HG03064 (cell line): ENCODE measurements around the gene LMF1.
"Not testable (repeated sequence)": the region's sequence is repeated elsewhere in the genome, so short reads cannot be mapped to it uniquely, and the experiment has no call there.

Experiments
- ATAC-seq: cut with Tn5 transposase; IDR thresholded peaks from one replicate; pipeline ENCODE4 v1.9.1; 2021; ENCODE audit warnings: low read depth; ENCODE audit not compliant: unreplicated experiment

The LMF1 gene

DNA sequence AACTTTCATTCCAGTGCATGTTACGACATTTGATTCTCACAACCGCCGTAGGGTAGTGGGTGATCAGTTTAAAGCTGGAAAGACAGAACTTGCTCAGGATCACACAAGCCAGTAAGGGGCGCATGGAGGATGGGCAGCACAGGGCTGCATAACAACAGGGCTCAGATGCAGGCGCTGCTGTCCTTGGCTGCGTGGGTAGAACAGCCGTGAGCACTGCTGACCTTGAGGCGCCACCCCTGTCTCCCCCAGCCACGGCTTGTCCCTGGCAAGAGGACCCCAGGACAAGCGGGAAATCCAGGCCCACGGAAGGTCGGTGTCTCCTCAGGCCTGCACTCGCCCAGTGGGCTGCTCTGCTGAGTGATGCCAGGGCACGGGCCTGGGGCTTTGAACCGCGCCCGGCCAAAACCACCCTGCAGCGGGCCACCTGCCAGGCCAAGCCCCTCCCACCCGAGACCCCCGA, 84.7 kb downstream of the LMF1 start:
- no peak for ATAC-seq

DNA sequence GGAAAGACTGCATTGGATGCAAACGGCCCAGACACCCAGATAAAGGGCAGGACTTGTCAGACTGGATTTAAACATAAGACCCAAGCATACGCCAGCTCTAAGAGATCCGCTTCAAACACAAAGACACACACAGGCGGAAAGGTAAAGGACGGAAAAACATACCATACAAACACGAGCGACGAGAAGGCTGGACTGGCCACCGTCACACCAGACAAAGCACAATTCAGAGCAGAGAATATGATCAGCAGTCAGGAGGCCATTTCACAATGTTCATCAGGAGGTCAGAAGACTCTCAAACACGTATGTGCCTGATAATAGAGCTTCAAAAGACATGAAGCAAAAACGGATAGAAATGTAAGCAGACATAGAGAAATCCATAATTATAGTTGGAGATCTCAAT, 85.4 kb downstream of the LMF1 start:
- no peak for ATAC-seq

DNA sequence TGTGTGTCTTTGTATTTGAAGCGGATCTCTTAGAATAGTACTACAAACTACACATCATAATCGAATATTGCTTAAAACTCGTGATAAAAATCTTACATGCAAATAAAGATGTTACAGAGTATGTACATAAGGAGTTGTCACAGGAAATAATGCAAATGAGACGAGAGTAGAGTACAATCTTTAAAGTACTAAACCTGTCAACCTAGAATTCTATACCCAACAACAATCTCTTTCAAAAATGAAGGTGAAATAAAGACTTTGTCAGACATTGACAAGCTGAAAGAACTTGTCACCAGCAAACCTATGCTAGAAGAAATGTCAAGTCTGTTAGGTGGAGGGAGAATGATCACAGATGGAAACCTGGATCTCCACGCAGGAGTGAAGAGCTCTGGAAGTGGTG, 86.6 kb downstream of the LMF1 start:
- no peak for ATAC-seq

DNA sequence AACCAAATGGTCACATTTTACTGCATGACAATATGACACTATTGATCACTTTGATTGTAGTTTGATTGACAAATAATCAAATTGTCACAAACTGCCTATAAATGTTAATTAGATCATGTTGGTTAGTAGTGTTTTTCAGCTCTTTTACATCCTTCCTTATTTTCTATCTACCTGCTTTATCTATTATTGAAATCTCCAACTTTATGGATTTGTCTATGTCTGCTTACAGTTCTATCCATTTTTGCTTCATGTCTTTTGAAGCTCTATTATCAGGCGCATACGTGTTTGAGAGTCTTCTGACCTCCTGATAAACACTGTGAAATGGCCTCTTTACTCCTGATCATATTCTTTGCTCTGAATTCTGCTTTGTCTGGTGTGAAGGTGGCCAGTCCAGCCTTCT, 87.0 kb downstream of the LMF1 start:
- ATAC-seq = no peak

DNA sequence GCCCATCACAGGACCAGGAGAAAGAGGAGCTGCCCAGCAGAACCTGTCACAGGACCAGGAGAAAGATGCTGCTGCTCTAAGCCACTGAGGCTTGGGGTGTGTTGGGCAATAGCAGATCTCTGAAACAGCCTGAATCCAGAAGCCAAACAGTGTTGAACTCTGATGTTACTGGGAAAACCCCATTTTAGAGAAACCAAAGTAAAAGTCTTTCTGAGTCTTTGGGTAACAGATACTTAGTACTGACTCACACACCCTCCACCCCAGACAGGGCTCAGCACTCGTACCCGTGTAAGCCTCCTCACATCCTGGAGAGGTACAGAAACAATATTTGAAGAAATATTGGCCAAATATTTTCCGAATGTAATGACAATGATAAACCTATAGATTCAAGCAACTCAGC, 87.4 kb downstream of the LMF1 start:
- ATAC-seq = no peak

DNA sequence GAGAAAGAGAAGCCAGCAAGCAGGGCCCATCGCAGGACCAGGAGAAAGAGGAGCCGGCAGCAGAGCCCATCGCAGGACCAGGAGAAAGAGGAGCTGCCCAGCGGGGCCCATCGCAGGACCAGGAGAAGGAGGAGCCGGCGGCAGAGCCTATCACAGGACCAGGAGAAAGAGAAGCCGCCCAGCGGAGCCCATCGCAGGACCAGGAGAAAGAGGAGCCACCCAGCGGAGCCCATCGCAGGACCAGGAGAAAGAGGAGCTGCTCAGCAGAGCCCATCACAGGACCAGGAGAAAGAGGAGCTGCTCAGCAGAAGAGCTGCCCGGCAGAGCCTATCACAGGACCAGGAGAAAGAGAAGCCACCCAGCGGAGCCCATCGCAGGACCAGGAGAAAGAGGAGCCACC, 88.1 kb downstream of the LMF1 start:
- ATAC-seq = not testable (repeated sequence)

DNA sequence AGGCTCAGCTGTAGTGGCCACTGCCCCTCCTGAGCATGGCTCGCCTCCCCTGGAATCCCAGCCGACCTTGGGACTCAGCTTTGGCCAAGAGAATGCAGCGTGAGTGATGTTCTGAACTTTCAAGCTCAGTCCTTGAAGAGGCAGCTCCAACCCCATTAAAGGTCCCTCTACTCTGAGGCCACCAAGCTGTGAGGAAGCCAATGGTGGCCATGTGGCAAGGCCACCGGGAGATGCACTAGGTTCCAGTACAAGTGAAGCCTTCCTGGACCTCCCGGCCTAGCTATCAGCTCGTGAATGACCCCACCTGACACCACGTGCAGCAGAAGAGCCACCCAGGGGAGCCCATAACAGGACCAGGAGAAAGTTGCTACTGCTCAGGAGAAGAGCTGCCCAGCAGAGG, 88.5 kb downstream of the LMF1 start:
- no peak for ATAC-seq

DNA sequence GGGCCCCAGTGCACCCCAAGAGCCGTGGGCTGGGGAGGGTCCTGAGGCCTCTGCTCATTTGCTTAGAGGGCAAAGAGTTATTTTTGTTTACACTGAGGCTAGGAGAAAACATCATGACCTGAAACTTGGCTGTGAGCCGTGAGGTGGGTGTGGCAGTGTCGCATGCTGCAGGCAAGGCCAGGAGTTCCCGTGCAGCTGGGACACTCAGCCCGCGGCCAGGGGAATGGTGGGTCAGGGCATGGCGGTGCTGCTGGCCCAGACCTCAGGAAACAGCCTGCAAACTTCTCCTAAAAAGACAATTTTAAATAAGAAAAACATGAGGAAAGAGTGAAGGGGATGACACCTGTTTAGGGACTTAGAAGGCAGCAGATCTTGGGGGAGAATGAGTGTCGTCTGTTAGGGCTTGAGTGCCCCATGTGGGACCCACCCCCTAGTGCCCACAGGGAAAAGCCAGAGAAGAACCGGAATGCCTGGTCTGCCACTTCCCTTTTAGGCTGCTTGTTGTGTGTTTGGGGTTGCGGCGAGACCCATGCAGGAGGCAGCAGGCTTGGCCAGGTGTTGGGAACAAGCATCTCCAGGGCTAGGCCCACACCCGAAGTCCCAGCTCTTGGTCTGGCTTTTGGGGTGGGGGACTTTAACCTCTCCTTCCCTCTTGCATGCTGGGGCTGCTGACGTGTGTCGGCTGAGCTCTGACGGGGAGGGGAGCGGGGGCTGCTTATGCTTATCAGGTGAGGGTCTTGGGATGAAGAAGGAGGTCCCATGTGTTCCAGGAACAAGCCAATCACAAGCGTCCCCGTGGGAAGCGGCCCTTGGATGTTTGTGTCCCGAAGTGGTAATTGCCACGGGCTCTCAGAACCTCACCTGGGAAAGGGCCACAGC, 89.3 kb downstream of the LMF1 start:
- ATAC-seq = no peak

DNA sequence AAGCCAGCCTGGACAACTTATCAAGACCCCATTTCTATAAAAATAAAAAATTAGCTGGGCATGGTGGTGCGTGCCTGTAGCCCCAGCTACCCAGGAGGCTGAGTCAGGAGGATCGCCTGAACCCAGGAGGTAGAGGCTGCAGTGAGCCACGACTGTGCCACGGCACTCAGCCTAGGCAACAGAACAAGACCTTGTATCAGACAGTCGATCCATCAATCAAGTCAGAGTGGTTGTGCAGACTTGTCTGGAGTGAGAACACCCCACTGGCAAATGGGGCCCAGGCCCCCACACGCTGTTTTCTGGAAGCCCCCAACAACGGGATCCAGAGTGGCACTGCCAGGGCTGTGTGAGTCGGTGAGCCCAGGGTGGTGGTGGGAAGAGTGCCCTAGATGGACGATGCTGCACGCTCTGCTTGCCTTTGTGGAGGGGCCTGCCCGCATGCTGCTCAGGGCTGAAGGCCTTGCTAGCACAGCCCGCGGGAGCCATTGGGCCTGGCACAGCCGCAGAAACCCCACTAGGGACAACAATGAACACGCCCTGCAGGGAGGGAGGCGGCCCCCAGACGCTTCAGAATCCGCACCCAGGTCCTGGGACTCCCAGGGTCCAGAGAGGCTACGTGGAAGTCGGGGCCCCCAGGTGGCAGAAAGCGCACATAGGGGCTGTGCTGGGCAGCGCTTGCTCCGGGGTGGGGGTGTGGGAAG, 90.2 kb downstream of the LMF1 start:
- no peak for ATAC-seq

DNA sequence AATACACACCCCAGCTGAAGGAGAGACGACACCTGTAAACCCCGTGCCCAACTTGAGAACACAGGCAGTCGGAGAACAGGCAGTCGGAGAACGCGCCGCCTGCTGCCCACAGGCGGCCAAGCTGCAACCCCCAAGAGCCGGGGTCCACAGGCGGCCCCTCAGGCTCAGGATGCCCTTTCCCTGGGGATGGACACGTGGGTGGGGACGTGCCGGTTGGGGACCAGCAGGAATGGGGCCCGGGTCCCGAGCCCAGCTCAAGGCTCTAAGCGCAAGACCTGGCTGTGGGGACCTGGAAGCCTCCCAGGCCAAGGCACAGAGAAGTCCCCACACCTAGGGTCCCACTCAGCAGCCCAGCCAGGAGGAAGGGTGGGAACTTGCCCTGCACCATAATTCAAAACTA, 90.8 kb downstream of the LMF1 start:
- ATAC-seq = no peak

DNA sequence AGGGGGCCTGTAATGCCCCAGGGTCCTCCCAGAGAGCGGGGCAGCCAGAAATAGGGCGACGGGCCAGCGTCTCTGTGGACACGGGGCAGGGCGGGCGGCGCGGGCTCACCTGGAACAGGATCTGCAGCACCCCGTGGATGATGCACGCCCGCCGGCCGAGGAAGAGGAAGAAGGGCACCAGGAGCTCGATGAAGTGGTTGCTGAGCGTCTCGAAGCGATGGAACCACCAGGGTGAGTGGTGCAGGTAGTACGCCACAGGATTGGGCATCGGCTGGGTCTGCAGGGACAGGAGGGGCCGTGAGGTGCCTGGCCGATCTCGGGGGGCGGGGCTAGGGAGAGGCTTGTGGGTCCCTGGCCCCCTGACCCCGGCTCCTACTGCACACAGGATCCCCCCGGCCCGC, 91.3 kb downstream of the LMF1 start:
- ATAC-seq = no peak

DNA sequence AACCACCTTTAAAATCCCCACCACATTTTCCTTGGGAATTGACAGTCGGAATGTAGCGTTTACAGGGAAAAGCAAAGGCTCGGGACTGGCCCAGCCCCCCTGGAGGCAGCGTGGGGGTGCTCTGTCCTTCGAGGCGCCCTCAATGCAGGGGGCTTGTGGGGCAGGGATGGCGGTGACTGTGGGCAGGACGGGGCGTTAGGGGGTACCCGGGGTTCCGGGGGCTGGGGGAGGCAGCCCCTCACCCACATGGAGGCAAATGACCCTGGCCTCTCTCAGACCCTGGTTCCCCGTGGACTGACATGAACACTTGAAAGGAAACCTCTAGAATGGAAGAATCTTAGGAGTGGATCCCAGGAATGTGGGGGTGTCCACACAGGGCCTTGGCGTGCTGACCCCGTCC, 91.9 kb downstream of the LMF1 start:
- ATAC-seq = no peak

DNA sequence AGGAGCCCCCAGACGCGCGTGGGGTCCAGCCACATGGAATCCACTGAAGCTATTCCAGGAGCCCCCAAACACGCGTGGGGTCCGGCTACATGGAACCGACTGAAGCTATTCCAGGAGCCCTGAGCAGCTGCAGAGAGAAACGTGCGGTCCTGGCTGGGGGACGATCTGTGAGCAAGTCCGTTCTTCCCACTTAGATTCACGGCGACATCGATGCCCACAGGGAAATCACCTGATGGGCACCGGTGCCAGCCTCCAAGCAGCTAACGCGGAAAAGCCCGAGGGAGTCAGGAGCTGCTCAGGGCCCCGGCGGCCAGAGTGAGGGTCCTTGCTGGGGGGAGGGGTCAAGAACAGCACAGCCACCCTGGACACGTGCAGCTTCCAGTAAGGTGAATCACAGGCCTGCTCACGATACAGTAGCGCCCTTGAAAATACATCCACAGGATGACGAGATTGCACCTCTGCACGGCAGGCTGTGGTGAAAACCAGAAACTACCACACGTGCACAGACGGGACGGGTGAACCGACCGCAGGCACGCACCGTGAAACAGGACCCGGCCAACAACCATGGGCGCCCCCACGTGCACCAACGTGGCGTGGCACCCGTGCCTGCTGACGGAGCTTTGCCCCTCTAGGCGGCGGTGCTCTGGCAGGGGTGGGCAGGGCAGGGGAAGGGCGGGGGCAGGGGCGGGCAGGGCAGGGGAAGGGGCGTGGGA, 92.6 kb downstream of the LMF1 start:
- ATAC-seq = no peak

DNA sequence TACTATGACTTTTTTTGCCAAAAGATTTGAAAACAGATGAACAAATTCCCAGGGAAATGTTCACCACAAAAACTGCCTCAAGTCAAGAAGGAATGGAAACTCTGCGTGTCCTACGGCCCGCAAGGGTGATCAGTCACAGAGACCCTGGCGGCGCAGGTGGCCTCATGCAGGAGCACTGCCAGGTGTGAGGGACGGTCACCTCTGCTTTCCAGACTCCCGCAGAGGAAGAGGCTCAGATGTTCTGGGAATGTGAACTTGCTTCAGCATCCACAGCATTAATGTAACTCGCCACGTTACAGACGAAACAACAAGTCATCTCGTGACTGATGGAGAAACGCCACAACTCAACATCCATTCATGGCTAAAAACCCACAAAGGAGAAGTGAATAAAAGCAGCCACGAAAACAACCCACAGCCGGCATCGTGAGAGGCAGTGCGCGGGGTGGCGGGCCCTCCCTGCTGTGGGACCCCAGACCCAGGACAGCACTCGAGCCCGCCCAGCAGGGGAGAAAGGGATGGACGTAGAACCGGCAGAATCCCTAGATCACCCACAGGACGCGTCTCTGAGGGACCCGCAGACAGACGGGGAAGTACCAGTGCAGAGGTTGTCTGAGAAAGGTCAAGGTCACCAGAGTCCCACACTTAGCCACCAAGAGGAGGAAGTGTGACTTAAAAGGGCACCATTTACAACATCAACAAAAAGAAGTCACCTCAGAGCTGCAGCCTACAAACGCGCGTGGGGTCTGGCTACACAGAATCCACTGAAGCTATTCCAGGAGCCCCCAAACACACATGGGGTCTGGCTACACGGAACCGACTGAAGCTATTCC, 93.3 kb downstream of the LMF1 start:
- ATAC-seq = no peak

DNA sequence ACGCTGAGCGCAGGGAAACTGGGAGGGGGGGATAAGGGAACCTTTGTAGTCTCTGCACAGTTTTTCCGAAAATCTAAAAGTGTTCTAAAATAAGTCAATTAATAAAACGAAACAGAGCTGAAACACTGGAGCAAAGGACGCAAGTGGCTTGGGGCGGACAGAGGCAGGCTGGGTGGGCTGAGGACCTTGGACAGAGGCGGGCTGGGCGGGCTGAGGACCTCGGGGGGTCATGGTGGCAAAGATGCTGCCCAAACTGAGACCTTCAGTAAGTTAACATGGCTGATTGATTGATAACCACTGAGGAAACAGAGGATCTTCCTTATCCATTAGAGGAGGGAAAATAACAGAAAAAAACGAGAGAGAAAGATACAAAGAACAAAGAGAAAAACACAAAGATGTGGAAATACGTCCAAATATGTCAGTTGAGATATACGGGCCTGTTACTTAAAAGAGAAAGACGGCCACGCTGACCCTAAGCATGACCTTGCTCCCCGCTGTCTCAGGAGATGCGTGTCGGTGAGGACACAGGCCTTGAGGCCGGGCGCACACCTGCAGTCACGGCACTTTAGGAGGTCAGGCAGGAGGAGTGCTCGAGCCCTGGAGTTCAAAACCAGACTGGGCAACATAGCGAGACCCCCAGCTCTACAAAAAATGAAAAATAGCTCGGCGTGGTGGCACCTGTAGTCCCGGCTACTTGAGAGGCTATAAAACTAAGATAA, 94.1 kb downstream of the LMF1 start:
- ATAC-seq = no peak

DNA sequence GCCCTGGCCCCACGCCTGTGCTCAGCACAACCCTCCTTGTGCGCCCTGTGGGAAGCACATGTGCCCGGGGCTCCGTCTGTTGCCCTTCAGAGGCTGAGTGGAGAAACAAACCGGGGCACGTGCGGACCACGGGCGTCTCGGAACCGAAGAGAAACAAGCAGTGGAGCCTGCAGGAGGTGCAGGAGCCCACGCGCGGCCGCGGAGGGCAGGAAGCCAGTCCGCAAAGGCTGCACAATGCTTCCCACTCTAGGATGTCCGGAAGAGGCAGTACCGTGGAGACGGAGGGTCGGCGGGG, 94.8 kb downstream of the LMF1 start:
- no peak for ATAC-seq

DNA sequence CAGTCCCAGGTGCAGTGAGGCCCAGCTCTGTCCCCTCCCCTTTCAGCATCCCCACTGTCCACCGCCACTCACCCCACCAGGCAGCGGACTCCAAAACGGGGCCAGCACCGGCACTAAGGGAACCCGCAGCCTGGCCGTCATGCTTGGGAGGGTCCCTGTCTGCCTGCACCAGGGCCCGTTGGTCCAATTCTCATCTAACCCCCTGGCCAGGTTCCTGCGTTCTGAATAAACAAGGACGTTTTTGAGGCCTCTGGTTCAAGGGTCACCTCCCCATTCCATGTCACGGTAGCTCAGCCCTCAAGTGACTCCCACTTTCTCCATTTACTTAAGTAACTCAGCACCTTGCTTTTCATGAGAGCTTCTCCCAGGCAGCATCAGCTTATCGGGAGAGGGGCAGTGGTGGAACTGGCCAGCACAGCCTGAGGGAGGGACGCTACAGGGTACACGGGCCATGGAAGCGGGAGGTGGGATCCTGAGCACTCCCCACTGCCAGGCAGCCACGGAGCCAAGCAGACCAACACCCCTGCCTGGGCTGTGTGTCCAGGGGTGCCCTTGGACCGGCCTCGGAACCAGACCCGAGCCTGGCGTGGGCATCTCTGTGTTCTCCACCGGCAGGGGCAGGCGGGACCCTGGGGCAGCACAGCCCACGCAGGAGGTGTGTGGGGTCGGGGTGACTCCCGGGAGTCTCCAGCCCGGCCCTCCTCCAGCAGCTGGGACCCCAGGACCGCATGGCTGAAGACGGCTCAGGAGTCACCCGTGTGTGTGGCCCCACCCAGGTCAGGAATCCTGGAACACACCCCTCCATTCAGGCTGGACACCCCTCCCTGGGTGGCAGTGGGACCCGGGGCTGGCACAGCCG, 95.4 kb downstream of the LMF1 start:
- ATAC-seq = no peak

DNA sequence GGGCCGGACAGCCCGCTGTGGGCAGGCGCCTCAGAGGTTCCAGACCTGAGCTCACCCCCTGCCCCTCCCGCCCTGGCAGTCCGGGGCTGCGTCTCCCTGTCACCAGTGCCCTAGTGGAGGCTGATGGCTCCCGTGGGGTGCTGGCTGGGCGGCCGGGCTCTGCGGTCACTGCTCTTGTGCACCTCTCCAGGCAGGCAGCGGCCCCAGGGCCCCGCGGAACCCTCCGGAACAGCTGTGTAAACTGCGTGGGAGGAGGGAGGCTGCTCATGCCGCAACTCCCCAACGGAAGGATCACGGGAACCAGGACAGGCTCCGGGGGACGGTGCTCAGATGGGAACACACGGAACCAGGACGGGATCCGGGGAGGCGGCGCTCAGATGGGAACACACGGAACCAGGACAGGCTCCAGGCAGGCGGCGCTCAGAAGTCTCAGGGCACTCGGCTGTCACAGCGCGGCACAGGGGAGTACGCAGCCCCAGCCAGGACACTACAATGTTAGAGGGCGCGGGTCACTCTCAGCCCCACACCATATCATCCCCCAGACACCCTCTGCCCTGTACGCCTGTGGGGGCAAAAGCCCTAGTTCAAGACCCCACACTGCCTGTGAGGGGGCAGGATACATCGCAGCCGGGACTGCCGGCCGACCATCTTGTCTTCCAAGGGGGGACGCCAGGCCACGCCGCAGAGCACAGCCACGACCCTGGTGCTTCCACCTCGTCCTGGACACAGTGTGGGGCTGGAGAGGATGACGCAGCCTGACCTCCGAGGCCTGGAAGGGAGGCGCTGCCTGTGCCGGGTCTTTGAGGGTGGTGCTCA, 96.2 kb downstream of the LMF1 start:
- no peak for ATAC-seq
